HG03103 (cell line): Measurements from ENCODE around the gene RWDD4.

Experiments
- ATAC-seq: cut with Tn5 transposase; IDR thresholded peaks from one replicate; pipeline ENCODE4 v1.9.1; 2021; ENCODE audit warnings: low read depth; ENCODE audit not compliant: unreplicated experiment

RWDD4 gene

GRCh38 chr4:183659029-183659871, at the start of gene RWDD4, which contains the start of gene TRAPPC11:
Gene RWDD4 (minus strand): TSS chr4:183659185. CDS start chr4:183658952, 233 bp downstream.
Gene TRAPPC11 (plus strand): TSS chr4:183659293. CDS start chr4:183663868, 4,575 bp downstream.
- peak; percentile 99 for ATAC-seq

DNA sequence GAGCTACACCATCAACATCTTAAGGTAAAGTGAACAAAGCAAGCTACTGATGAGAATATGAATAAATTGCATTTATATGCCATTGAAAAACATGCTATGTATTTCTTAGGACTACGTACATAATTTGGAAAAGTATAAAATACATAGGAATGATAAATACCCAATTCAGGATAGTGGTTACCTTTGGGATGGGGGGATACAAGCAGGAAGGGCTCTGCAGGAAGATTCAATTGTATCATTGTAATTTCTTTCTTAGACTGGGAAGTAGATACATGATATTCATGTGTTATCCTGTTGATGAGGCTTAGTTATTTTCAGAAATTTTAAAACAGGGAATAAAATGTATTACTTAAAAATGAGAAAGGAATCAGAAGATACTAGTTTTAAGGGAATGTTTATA, 43.5 kb upstream of the RWDD4 start:
- ATAC-seq, result no peak

DNA sequence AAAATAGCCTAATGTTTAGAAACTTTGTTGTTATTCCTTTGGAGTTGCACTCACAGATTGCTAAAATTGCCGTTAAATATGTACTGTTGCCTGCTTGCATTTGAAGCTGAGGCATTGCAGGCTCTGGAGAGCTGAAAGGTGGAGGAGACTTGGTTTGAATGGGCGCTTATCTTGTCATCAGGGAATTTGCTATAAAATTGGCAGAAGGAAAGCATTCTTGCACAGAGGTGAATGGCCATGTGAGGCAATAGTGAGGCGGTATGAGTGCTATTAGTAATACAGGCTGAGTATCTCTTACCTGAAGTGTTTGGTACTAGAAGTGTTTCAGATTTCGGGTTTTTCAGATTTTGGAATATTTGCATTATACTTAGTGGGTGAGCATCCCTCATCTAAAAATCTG, 41.4 kb upstream of the RWDD4 start:
- no peak for ATAC-seq

GRCh38 chr4:183698909-183699308, 39.9 kb upstream of the RWDD4 start:
- ATAC-seq, result no peak

GRCh38 chr4:183691897-183692296, 32.9 kb upstream of the RWDD4 start:
- no peak for ATAC-seq

- no peak for ATAC-seq
Observed at GRCh38 chr4:183691006-183691405, 32.0 kb upstream of the RWDD4 start.

- no peak for ATAC-seq
Observed at GRCh38 chr4:183688216-183688615, 29.2 kb upstream of the RWDD4 start.

- ATAC-seq, result no peak
Observed at GRCh38 chr4:183686461-183686860, 27.5 kb upstream of the RWDD4 start.

GRCh38 chr4:183681119-183681518, 22.1 kb upstream of the RWDD4 start:
- no peak for ATAC-seq

DNA sequence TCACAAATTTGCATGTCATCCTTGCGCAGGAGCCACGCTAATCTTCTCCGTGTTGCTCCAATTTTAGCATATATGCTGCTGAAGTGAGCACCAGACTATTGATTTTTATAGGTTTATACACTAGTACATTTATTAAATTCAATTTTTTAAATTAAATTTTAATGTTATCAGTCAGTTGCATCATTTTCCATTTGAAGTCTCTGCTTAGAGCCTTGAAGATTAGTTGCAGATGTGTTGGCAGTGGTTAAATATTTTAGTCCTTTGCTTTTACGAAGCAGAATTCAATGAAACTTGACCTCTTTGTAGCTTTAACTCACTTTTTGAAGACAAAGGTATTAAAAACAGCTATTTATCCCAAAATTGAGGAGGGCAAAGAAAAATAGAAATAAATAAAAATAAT, 16.6 kb upstream of the RWDD4 start:
- ATAC-seq, result no peak

DNA sequence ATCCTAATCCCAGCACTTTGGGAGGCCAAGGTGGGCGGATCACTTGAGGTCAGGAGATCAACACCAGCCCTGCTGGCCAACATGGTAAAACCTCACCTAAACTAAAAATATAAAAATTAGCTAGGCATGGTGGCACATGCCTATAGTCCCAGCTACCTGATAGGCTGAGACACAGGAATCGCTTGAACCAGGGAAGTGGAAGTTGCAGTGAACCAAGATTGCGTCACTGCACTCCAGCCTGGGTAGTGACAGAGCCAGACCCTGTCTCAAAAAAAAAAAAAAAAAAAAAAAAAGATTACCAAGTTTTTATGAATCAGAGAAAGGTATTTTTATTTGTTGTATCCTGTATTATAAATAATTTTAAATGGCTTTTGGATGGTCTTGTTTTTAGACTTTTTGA, 15.2 kb upstream of the RWDD4 start:
- no peak for ATAC-seq

GRCh38 chr4:183670960-183671555, 12.1 kb upstream of the RWDD4 start:
- ATAC-seq, result no peak

GRCh38 chr4:183670251-183670650, 11.3 kb upstream of the RWDD4 start:
- ATAC-seq, result no peak

DNA sequence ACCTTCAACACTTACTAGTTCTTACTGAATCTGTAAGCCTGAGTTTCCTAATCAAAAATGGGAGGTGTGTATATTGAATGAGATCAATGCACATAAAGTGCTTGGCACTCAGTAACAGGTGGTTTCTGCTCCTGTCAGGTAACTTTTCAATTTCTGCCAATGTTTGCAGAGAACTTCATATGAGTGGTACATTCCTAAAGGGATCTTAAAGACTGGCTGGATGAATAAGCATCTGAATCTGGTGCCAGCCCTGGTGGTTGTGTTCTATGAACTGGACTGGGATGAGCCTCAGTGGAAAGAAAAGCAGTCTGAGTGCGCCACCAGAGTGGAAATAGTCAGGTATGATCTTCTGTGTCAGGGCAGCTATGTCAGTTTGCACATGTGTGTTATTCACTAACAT, 7.1 kb upstream of the RWDD4 start:
- no peak for ATAC-seq

DNA sequence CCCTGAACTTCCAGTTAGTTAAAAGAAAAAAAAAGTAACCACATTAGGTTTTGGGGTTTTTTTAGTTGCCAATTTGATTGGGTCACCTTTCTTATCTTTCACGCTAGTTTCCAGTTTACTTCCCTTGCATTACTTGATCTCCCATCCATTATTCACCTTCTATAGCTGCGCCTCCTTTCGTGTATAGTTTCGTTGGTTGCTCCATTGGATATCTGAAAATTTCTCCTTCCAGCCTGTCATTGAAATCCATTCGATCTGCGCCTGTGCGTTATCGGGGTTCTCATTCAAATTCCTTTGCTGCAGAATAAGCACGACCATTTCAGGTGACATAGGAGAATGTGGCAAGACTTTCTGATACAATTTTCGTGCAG, 872 bp upstream of the RWDD4 start:
- ATAC-seq, result no peak

DNA sequence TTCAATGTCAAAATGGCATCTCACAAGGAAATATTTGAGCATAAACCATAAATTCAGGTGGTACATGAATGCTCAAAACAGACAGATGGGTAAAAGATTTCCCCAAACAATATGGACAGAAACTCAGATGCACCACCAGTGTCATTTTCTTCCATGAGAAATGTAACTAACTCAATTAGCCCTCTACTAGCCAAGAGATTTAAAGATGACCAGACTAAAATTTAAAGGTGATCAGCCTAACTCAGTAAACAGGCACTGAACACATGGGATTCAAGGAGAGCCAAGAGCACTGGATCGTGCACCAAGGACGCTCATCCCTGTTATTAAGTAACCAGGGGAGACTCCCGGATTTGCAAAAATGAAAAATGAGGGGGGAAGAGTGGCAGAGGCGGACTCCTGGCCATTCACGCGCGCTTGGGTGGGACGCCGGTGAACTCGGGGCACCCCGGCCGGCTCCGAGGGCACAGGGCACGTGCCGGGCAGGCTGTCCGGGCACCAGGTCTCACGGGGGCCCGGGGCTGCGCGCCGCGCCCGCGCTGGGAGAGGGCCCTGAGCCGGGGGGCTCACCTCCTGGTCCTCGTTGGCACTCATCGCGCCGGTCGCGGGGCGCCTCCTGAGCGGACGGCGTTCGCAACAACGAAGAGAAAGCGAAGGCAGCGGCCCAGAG, 490 bp downstream of the RWDD4 start:
- ATAC-seq, result no peak

- ATAC-seq, result no peak
Observed at GRCh38 chr4:183657564-183657963, 1.4 kb downstream of the RWDD4 start.

DNA sequence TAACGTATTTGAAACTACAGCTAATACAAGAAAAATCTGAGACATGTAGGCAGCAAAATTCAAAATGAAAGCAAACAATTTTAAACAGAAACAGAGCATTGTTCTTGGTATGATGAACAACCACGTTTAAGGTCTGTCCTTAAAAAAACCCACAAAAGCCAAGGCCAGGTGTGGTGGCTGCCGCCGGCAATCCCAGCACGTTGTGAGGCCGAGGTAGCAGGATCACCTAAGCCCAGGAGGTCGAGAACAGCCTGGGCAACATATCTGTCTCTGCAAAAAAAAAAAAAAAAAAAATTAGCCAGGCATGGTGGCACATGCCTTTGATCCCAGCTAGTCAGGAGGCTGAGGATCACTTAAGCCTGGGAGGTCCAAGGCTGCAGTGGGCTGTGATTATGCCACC, 13.7 kb downstream of the RWDD4 start:
- ATAC-seq, result no peak

DNA sequence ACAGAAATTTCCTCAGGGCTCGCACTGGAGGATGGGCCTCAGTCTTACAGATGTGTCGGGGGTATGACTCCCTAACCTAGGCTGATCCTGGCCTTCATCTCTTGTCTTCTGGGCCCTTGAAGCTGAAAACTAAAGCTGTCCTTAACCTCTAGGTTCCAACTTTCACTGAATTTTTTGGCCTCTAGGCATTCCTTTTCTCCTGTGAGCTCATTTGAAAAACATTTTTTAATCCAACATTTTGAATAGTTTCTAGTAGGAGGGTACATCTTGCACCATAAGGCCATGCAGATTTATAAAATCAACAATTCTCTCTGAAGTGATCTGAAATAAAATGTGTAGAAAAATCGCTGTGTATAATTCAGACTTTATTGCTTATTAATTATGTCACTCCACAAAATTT, 19.7 kb downstream of the RWDD4 start:
- no peak for ATAC-seq

- ATAC-seq, result no peak
Observed at GRCh38 chr4:183638436-183638835, 20.5 kb downstream of the RWDD4 start.

- no peak for ATAC-seq
Observed at GRCh38 chr4:183637461-183637860, 21.5 kb downstream of the RWDD4 start.

DNA sequence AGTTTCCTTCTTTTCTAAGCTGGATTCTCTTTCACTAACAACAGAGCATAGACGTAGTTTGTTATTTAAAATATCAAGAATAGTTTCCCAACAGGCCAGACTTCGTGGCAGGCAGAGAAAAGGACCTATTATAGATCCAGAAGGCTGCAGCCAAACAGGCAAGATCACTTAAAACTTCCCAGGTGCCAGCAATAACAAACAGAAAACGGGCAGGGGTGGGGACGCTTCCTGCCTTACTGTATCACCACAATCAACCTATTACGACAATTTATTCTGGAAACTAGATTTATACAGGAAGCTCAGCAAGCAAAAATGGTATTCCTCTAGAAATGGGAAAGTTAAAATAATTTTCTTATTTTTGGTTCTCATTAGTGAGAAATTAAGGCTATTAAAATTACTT, 22.1 kb downstream of the RWDD4 start:
- ATAC-seq, result no peak
